Duodenal mucosa (tissue), 2 donors: ENCODE measurements around the gene MOB2.

ENCODE experiments used
- H3K27ac ChIP-seq: one replicate; pipeline ENCODE4 v1.7.0; 2013; ENCODE audit warnings: low read depth, low read length
- H3K27me3 ChIP-seq, 2 donors: one replicate each; pipeline ENCODE4 v1.7.0; 2013; ENCODE audit warnings: low read length in 2 of 2, control low read depth in 1 of 2; ENCODE audit not compliant: insufficient read depth in 2 of 2, control insufficient read depth in 1 of 2
- H3K36me3 ChIP-seq, 2 donors: one replicate each; pipeline ENCODE4 v1.7.0; 2013; ENCODE audit warnings: low read length in 2 of 2, control low read depth in 1 of 2; ENCODE audit not compliant: insufficient read depth in 2 of 2, control insufficient read depth in 1 of 2
- H3K4me1 ChIP-seq, 2 donors: one replicate each; pipeline ENCODE4 v1.7.0; 2013; ENCODE audit warnings: low read length in 2 of 2, control low read depth in 1 of 2; ENCODE audit not compliant: insufficient read depth in 2 of 2, control insufficient read depth in 1 of 2
- H3K4me3 ChIP-seq, 2 donors: one replicate each; pipeline ENCODE4 v1.7.0; 2013; ENCODE audit warnings: low read length in 2 of 2, low read depth in 1 of 2
- H3K9ac ChIP-seq, 2 donors: one replicate each; pipeline ENCODE4 v1.7.0; 2013; ENCODE audit warnings: low read length in 2 of 2, low read depth in 1 of 2
- H3K9me3 ChIP-seq, 2 donors: one replicate each; pipeline ENCODE4 v1.7.0; 2013; ENCODE audit warnings: low read length in 2 of 2, control low read depth in 1 of 2; ENCODE audit not compliant: control insufficient read depth in 1 of 2

MOB2 gene

GRCh38 chr11:1419811-1420210 is 66.8 kb downstream of the MOB2 start:
- Histone ChIP-seq H3K27me3 (no peaks in the 10 kb centered on the region), H3K36me3 (no peaks in the 10 kb centered on the region), H3K9ac (no peak overlapping the region), H3K27ac (no peak overlapping the region), H3K4me3 (no peak overlapping the region), H3K4me1 (no peaks in the 10 kb centered on the region), H3K9me3 (peaks cover 19 to 23% of the 10 kb centered on the region in 2 donors)
